ENCODE results near the gene EPAS1. TPM values are rescaled to one million over a fixed set of nuclear protein-coding genes. Genes with fewer than 3 reads are reported as not detected.

EPAS1 gene
- total RNA-seq, 2 experiments from 2014 or later = 12.6 to 16.0 TPM

DNA sequence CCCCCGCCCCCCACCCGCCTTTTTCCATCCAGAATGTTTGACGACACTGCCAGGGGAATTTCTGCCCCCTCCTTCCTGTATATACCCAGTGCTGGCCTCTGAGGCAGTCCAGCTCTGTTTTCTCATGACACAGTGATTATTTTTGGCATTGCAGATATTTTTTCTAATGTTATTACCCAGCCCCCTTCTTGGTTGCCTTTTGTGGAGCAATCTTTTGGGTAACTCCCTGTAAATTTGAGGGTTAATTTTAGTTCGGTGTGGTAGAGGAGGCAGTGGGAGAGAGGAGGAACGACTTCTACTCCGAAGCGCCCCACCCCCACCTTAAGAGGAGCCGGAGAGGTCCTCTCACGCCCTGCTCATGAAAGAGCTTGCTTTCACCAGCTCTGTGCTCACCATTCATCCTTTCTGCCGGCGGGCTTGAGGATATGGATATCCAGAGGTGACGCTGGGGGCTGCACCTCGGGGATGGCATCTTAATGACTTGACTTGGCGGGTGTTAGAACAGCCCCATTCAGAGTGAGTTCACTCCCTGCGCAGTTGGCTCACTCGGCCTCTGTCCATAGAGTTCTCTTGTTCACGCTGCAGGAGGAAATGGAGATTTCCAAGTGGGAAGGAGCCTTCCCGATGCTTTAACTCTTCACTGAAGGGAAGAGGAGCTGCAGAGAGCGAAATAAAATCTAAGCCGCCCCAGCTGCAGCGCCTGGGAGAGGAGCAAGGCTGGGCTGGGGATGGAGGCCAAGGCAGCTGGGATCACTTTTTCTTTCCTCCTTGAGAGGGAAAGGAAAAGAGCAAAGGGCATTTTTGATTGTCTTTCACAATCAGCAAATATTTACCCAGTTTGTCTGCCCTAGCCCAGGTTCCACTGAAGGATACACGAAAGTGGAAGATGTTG, 38.4 kb downstream of the EPAS1 start:
- ChIA-PET CTCF (interaction anchor here (1.3 kb wide), 1 partner anchor 323 kb away, joined by 4 read pairs; no protein-coding TSS in a partner anchor), POLR2A (no interaction called here)
- Mint-ChIP-seq H3K9me3 (ENCODE audit: low read depth) (no peaks in the 10 kb centered on the region), H3K27ac (no peak overlapping the region), H3K27me3 (peaks cover 4% of the 10 kb centered on the region), H3K36me3 (ENCODE audit: low read depth) (no peaks in the 10 kb centered on the region), H3K4me3 (no peak overlapping the region), H3K4me1 (peaks cover 19% of the 10 kb centered on the region)
- intact Hi-C loops (cut with DNase I, micrococcal nuclease) = no loop called here
- no peak for ATAC-seq
- DNase-seq = no peak

DNA sequence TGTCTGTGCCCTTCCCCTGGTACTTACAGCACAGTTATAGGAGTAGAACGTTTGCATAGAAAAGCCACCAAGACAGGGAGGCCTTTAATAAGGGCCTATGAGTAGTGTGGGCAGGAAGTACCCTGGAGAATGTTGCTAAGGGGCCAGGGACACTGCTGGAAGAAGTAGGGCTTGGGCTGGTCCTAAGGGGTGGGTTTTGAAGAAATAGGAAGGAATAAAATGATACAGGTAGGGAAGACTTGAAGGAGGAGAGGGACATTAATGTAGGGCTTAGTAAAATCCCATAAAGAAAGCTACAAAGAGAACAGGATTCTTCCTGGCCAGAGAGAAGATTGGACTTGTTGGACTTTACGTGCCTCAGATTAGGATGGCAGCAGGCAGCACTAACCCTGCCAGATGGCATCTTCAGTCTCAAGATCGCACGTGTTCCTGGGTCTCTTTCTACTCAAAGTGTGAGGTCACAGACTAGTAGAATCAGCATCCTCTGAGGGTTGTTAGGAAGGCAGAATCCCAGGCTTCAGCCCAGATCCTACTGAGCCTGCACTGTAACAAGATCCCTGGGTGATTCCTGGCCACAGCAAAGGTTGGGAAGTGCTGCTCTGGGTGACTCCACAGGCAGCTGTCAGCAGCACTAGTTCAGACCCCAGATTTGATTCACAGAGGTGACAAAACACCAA, 39.2 kb downstream of the EPAS1 start:
- Mint-ChIP-seq H3K27me3 (peaks cover 4% of the 10 kb centered on the region), H3K36me3 (ENCODE audit: low read depth) (no peaks in the 10 kb centered on the region), H3K4me1 (peaks cover 19% of the 10 kb centered on the region), H3K4me3 (no peak overlapping the region), H3K27ac (no peak overlapping the region), H3K9me3 (ENCODE audit: low read depth) (no peaks in the 10 kb centered on the region)
- POLR2A ChIA-PET = no interaction called here
- CTCF ChIA-PET = interaction anchor here (1.3 kb wide), 1 partner anchor 324 kb away, joined by 4 read pairs; no protein-coding TSS in a partner anchor
- intact Hi-C loops (cut with DNase I, micrococcal nuclease) = no loop called here
- no peak for DNase-seq
- ATAC-seq = no peak

DNA sequence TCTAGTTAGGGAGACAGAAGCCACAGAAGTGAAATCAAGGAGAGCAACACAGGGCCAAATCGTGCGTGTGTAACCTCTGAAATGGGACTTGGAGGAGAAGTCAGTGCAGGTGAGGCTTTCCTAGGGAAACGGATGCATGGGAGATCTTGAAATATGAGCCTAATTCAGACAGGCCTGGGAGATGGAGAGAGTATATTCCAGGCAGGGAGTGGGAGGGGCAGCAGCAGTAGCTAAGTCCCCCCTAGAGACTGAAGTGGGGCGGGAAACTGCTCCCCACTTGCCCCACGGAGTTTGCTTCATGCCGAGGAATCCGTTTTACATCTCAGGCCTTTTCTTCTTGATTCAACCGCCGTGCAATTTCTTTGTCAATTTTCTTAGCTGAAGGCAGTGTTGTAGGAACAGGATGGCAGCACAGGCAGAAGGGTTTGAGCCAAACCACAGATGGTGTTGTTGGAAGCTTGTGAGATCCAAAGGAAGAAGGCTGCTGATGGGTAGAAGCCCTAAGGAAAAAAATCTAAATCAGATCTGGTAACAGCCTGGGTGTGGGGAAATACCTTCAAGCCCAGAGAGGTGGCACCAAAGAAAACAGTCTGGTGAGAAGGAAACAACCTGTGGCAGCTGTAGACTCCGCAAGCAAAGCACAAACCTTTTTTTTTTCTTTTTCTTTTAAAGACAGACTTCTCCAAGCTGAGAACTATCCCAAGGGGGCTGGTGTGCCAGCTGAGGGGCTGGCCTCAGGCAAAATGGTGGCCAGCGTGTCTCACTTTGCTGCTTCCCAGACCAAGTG, 40.2 kb downstream of the EPAS1 start:
- no peak overlapping the region for H3K4me3 Mint-ChIP-seq
- intact Hi-C loops (cut with DNase I, micrococcal nuclease) = no loop called here
- H3K27me3 Mint-ChIP-seq = peaks cover 4% of the 10 kb centered on the region
- ChIA-PET POLR2A (no interaction called here), CTCF (interaction anchor here (0.7 to 1.1 kb wide), 3 partner anchors 18 to 209 kb away, joined by 3 read pairs; no protein-coding TSS in a partner anchor)
- H3K36me3 Mint-ChIP-seq (ENCODE audit: low read depth) = no peaks in the 10 kb centered on the region
- DNase-seq = no peak
- no peak overlapping the region for H3K27ac Mint-ChIP-seq
- ATAC-seq = no peak
- H3K9me3 Mint-ChIP-seq (ENCODE audit: low read depth) = no peaks in the 10 kb centered on the region
- peaks cover 19% of the 10 kb centered on the region for H3K4me1 Mint-ChIP-seq

DNA sequence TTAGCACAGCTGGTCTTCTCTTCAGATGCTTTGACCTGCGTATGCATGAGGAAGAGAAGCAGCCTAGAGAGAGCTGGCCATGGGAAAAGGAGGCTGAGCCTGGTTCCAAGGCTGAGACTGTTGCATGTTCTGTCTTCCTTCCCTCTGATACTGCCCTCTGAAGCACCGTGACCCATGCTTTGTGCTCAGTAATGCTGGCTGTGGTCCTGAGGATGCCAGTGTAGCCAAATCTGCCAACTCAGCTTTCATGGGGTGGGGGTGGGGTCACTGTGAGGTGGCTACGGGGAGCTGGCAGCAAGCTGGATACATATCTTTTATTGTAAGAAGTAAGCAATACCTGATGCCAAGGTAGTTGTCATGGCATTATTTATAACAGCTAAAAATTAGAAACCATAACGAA, 41.5 kb downstream of the EPAS1 start:
- ChIA-PET POLR2A (no interaction called here), CTCF (interaction anchor here (1.1 to 1.3 kb wide), 3 partner anchors 10 to 24 kb away, joined by 3 to 5 read pairs (median 3); no protein-coding TSS in a partner anchor)
- Mint-ChIP-seq H3K27ac (no peak overlapping the region), H3K9me3 (ENCODE audit: low read depth) (no peaks in the 10 kb centered on the region), H3K36me3 (ENCODE audit: low read depth) (no peaks in the 10 kb centered on the region), H3K27me3 (no peaks in the 10 kb centered on the region), H3K4me3 (no peak overlapping the region), H3K4me1 (peaks cover 19% of the 10 kb centered on the region)
- no peak for DNase-seq
- no peak for ATAC-seq
- intact Hi-C loops (cut with DNase I, micrococcal nuclease) = no loop called here

DNA sequence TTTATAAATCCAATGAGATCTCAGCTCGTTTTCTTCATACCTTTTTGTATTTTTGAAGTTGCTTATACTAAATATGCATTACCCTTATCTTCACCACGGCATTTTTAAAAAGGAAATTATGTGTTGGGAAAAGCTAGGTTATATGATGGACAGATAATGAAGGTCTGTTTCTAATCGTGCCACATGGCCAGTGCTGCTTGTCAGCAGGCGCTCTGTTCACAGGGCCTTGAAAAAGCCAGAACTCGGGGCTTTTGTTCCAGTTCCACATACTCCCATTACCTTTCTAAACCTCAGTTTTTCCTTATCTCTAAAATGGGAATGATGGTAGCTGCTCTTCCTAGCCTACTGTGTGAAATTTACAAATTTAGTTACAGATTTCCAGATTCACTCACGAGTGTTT, 42.0 kb downstream of the EPAS1 start:
- DNase-seq (no peak), ATAC-seq (no peak)
- intact Hi-C loops (cut with DNase I, micrococcal nuclease) = no loop called here
- no peaks in the 10 kb centered on the region for H3K9me3 Mint-ChIP-seq (ENCODE audit: low read depth)
- H3K27ac Mint-ChIP-seq = no peak overlapping the region
- CTCF ChIA-PET = interaction anchor here (1.1 to 1.3 kb wide), 3 partner anchors 10 to 23 kb away, joined by 3 to 5 read pairs (median 3); no protein-coding TSS in a partner anchor
- H3K4me1 Mint-ChIP-seq = peaks cover 18% of the 10 kb centered on the region
- no peaks in the 10 kb centered on the region for H3K36me3 Mint-ChIP-seq (ENCODE audit: low read depth)
- POLR2A ChIA-PET = no interaction called here
- no peaks in the 10 kb centered on the region for H3K27me3 Mint-ChIP-seq
- no peak overlapping the region for H3K4me3 Mint-ChIP-seq

DNA sequence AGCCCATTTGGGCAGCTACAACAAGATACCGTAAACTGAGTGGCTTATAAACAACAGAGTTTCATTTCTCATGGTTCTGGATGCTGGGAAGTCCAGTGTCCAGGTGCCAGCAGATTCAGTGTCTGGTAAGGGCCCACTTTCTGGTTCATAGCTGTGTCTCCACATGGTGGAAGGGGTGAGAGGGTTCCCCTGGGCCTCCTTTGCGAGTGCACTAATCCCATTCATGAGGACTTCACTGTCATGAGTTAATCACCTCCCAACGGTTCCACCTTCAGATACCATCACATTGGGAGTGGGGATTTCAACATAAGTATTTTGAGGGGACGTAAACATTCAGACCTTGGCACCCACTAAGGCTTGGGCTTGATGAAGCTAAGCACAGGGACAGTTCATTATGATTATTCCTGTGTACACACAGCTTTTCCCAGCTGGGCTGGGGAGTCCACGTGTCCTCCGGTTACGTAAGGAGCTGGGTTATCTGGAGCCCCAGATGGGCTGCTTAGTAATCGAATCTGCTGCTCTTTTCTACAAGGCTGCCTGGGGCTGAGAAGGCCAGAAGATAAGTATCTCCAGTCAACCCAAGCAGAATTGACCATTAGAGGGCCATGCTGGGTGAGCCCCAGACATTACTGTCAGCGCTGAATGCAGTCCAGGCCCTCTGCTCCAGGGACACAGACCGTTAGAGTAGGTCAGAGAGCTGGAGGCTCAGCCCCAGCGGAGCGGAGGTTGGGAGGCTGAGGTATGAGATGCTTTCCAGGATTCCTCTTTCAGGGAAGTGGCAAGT, 42.7 kb downstream of the EPAS1 start:
- ATAC-seq (no peak), DNase-seq (no peak)
- ChIA-PET POLR2A (no interaction called here), CTCF (interaction anchor here (1.1 to 1.3 kb wide), 2 partner anchors 10 to 22 kb away, joined by 3 to 5 read pairs; no protein-coding TSS in a partner anchor)
- no peaks in the 10 kb centered on the region for H3K27me3 Mint-ChIP-seq
- H3K27ac Mint-ChIP-seq = no peak overlapping the region
- intact Hi-C loops (cut with DNase I, micrococcal nuclease) = no loop called here
- H3K4me3 Mint-ChIP-seq = no peak overlapping the region
- H3K36me3 Mint-ChIP-seq (ENCODE audit: low read depth) = no peaks in the 10 kb centered on the region
- H3K4me1 Mint-ChIP-seq = peaks cover 13% of the 10 kb centered on the region
- H3K9me3 Mint-ChIP-seq (ENCODE audit: low read depth) = no peaks in the 10 kb centered on the region

DNA sequence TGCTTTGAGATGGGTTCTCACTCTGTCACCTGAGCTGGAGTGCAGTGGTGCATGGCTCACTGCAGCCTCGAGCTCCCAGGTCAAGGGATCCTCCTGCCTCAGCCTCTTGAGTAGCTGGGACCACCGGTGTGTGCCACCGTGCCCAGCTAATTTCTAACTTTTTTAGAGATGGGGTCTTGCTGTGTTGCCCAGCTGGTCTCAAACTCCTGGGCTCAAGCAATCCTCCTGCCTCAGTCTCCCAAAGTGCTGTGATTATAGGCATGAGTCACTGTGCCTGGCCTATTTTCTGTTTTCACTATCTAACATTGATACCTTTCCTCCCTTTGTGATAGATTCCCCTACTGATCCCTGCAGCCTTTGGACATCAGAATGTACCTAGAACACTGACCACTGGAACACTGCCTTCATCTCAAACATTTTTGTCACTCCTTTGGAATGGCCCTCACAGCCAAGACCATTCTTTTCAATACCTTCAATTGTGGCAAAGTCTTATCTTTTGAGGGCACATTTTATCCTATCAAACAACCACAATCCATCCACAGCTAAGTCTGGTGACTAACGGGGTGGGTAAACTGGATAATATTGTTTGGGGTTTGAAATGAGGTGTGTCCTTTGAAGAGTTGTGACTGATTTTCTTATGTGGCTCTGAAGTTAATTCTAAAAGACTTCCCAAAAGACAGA, 43.7 kb downstream of the EPAS1 start:
- Mint-ChIP-seq H3K4me3 (no peak overlapping the region), H3K9me3 (ENCODE audit: low read depth) (no peaks in the 10 kb centered on the region), H3K36me3 (ENCODE audit: low read depth) (no peaks in the 10 kb centered on the region), H3K27me3 (no peaks in the 10 kb centered on the region), H3K27ac (no peak overlapping the region), H3K4me1 (peaks cover 10% of the 10 kb centered on the region)
- ChIA-PET CTCF (interaction anchor here (0.8 kb wide), 1 partner anchor 110 kb away, joined by 3 read pairs; no protein-coding TSS in a partner anchor), POLR2A (no interaction called here)
- no peak for DNase-seq
- ATAC-seq = no peak
- intact Hi-C loops (cut with DNase I, micrococcal nuclease) = no loop called here

DNA sequence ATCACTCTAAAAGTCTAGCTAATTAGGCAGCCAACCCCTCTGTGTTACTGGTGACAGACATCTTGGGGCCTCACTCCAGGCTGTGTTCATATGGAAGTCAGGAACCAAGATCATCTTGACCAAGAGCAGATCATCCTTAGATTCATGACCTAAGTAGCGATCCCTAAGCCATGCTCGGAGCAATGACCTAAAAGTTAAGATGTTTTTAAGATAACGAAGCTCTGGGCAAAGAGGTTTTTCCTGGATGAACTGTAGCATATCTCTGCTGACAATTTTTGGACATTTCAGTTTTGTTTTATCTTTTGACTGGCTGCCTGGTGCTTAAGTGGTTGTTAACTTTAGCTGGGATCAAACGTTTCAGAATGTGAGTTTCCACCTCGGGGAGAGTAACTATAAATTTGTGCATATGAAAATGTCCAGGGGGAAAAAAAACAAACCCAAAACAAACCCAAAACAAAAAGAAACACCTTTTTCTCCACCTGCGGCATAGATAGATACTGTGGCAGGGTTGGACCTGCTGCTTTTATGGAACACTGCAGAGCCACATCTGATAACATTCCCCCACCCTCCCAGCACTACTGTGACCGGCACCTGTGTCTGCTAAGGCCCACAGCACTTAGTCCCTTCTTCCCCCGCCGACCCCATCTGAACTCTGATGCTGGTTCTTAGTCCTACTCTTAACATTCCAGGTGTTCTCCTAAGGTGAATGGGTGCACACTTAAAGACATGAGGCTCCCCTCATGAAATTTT, 45.5 kb downstream of the EPAS1 start:
- Mint-ChIP-seq H3K4me3 (no peak overlapping the region), H3K36me3 (ENCODE audit: low read depth) (no peaks in the 10 kb centered on the region), H3K27me3 (no peaks in the 10 kb centered on the region), H3K27ac (no peak overlapping the region), H3K9me3 (ENCODE audit: low read depth) (no peaks in the 10 kb centered on the region), H3K4me1 (peaks cover 13% of the 10 kb centered on the region)
- no peak for DNase-seq
- CTCF ChIA-PET = interaction anchor here (1.0 kb wide), 2 partner anchors 9 to 21 kb away, joined by 4 read pairs; no protein-coding TSS in a partner anchor
- POLR2A ChIA-PET = no interaction called here
- intact Hi-C loops (cut with DNase I, micrococcal nuclease) = no loop called here
- no peak for ATAC-seq

DNA sequence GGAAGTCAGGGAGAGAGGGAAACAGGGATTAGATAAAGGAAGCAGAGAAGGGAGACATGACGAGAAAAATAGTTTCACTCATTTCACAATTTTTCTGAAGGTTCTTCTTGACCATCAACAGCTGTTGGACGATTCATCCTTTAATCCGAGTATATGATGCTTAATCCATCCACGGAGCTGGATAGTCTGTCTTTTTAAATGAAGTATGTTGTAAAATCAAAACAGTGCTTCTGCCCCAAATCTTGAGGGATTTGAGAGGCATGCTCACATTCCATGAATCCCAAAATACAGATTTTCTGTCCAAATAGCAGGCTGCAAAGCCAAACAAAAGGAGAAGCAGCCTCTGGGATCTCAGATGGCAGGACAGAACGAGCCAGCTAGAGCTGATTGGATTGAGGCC, 47.5 kb downstream of the EPAS1 start:
- Mint-ChIP-seq H3K4me1 (peaks cover 26% of the 10 kb centered on the region), H3K27ac (no peak overlapping the region), H3K4me3 (no peak overlapping the region), H3K9me3 (ENCODE audit: low read depth) (no peaks in the 10 kb centered on the region), H3K27me3 (no peaks in the 10 kb centered on the region), H3K36me3 (ENCODE audit: low read depth) (no peaks in the 10 kb centered on the region)
- ChIA-PET CTCF (no interaction called here), POLR2A (no interaction called here)
- ATAC-seq (no peak), DNase-seq (no peak)
- intact Hi-C loops (cut with DNase I, micrococcal nuclease) = no loop called here

DNA sequence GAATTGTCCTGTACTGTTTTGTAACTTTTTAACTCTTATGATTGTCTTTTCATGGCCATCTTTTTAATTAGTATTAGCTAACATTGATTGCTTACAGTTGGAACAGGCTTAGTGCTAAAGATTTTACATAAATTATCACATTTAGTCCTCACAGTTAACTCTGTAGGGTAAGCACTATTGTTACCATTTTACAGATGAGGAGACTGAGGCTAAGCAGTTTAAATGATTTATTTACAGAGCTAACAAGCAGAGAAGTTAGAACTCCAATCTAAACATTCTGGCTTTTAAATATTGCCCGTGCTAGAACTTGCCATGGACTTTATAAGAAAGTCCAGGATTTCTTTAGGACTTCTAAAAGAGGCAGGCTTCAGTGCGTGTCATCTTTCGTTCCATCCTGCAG, 48.6 kb downstream of the EPAS1 start:
- CTCF ChIA-PET = interaction anchor here (1.0 to 2.1 kb wide), 2 partner anchors 10 to 95 kb away, joined by 3 to 8 read pairs; no protein-coding TSS in a partner anchor
- POLR2A ChIA-PET = no interaction called here
- Mint-ChIP-seq H3K27ac (no peak overlapping the region), H3K4me1 (peaks cover 35% of the 10 kb centered on the region), H3K27me3 (no peaks in the 10 kb centered on the region), H3K4me3 (no peak overlapping the region), H3K9me3 (ENCODE audit: low read depth) (no peaks in the 10 kb centered on the region), H3K36me3 (ENCODE audit: low read depth) (no peaks in the 10 kb centered on the region)
- no peak for ATAC-seq
- intact Hi-C loops (cut with DNase I, micrococcal nuclease) = no loop called here
- no peak for DNase-seq

Measured in activated CD4-positive, alpha-beta T cell treated with anti-CD3 and anti-CD28 coated beads for 36 hours (primary cell).